Activated T-cell treated with anti-CD3 and anti-CD28 coated beads, Interleukin-2, amount 50 U/mL, for 4 hours (primary cell): Measurements from ENCODE around the gene HEG1. TPM values are rescaled to one million over a fixed set of nuclear protein-coding genes. Genes with fewer than 3 reads are reported as not detected.

ENCODE experiments used
- ATAC-seq, 2 donors: fragments of 200-7000 bp; cut with Tn5 transposase; one replicate each; pipeline ENCODE4 v1.10.0; 2021
- DNase-seq: peaks from one replicate; pipeline ENCODE4 v3.0.0-alpha.2; 2020
- H3K27me3 Mint-ChIP-seq: one replicate; pipeline ENCODE4 v1.8.0; 2021; ENCODE audit warnings: low read depth, mixed read lengths
- H3K36me3 Mint-ChIP-seq: one replicate; pipeline ENCODE4 v1.8.0; 2022; ENCODE audit warnings: mixed read lengths; ENCODE audit not compliant: insufficient read depth
- H3K4me1 Mint-ChIP-seq: one replicate; pipeline ENCODE4 v1.8.0; 2021; ENCODE audit warnings: low read depth, mixed read lengths
- H3K4me3 Mint-ChIP-seq: one replicate; pipeline ENCODE4 v1.8.0; 2021; ENCODE audit warnings: mild to moderate bottlenecking, moderate library complexity, mixed read lengths
- H3K9me3 Mint-ChIP-seq: one replicate; pipeline ENCODE4 v1.8.0; 2021; ENCODE audit warnings: mixed read lengths
- total RNA-seq, 3 donors: library from RNA; stranded (reverse); gene quantifications; one replicate each; pipeline ENCODE4 v1.2.1, GENCODE V29; 2021

The HEG1 gene
- total RNA-seq, 3 donors from 2014 or later: 6.4 to 9.0 (median 7.2) TPM

- Mint-ChIP-seq H3K27me3 (no peaks in the 10 kb centered on the region), H3K36me3 (peaks cover 34% of the 10 kb centered on the region)
These were observed 70.4 kb downstream of the HEG1 start for GRCh38 chr3:124985349-124985748.

GRCh38 chr3:124984754-124985153 is 71.0 kb downstream of the HEG1 start:
- Mint-ChIP-seq H3K27me3 (no peaks in the 10 kb centered on the region), H3K9me3 (no peaks in the 10 kb centered on the region), H3K36me3 (peaks cover 31% of the 10 kb centered on the region), H3K4me1 (no peaks in the 10 kb centered on the region), H3K4me3 (no peak overlapping the region)
- ATAC-seq (no peak), DNase-seq (no peak)

More at GRCh38 chr3:124985349-124985748, 70.4 kb downstream of the HEG1 start:
- Mint-ChIP-seq H3K4me1 (no peaks in the 10 kb centered on the region), H3K9me3 (no peaks in the 10 kb centered on the region), H3K4me3 (no peak overlapping the region)
- ATAC-seq (no peak), DNase-seq (no peak)

GRCh38 chr3:124982855-124983254 is 72.9 kb downstream of the HEG1 start:
- H3K9me3 Mint-ChIP-seq: no peaks in the 10 kb centered on the region
- H3K36me3 Mint-ChIP-seq: peaks cover 27% of the 10 kb centered on the region
- H3K4me1 Mint-ChIP-seq: no peaks in the 10 kb centered on the region
- no peak overlapping the region for H3K4me3 Mint-ChIP-seq
- no peaks in the 10 kb centered on the region for H3K27me3 Mint-ChIP-seq
- DNase-seq (no peak), ATAC-seq (no peak)

GRCh38 chr3:124981472-124981871 is 74.3 kb downstream of the HEG1 start:
- no peaks in the 10 kb centered on the region for H3K4me1 Mint-ChIP-seq
- ATAC-seq: no peak

GRCh38 chr3:124978627-124979026 is 77.2 kb downstream of the HEG1 start:
- H3K4me3 Mint-ChIP-seq: no peak overlapping the region
- no peaks in the 10 kb centered on the region for H3K27me3 Mint-ChIP-seq
- H3K4me1 Mint-ChIP-seq: no peaks in the 10 kb centered on the region
- ATAC-seq: no peak
- peaks cover 25% of the 10 kb centered on the region for H3K36me3 Mint-ChIP-seq
- no peak for DNase-seq
- H3K9me3 Mint-ChIP-seq: no peaks in the 10 kb centered on the region

More at GRCh38 chr3:124981472-124981871, 74.3 kb downstream of the HEG1 start:
- Mint-ChIP-seq H3K27me3 (no peaks in the 10 kb centered on the region), H3K4me3 (no peak overlapping the region), H3K36me3 (peaks cover 32% of the 10 kb centered on the region), H3K9me3 (no peaks in the 10 kb centered on the region)
- no peak for DNase-seq

GRCh38 chr3:124976383-124976782 is 79.4 kb downstream of the HEG1 start:
- Mint-ChIP-seq H3K4me3 (no peak overlapping the region), H3K36me3 (peaks cover 16% of the 10 kb centered on the region), H3K9me3 (no peaks in the 10 kb centered on the region), H3K4me1 (no peaks in the 10 kb centered on the region), H3K27me3 (no peaks in the 10 kb centered on the region)
- ATAC-seq (no peak), DNase-seq (no peak)

GRCh38 chr3:124974691-124975090 is 81.1 kb downstream of the HEG1 start:
- Mint-ChIP-seq H3K27me3 (no peaks in the 10 kb centered on the region), H3K9me3 (no peaks in the 10 kb centered on the region), H3K4me3 (no peak overlapping the region), H3K4me1 (no peaks in the 10 kb centered on the region), H3K36me3 (peaks cover 23% of the 10 kb centered on the region)
- no peak for DNase-seq
- ATAC-seq: no peak

GRCh38 chr3:124973290-124973689 is 82.5 kb downstream of the HEG1 start:
- ATAC-seq: no peak
- no peak for DNase-seq
- Mint-ChIP-seq H3K9me3 (no peaks in the 10 kb centered on the region), H3K4me3 (no peak overlapping the region), H3K4me1 (no peaks in the 10 kb centered on the region), H3K27me3 (no peaks in the 10 kb centered on the region), H3K36me3 (peaks cover 27% of the 10 kb centered on the region)

- Mint-ChIP-seq H3K27me3 (no peaks in the 10 kb centered on the region), H3K36me3 (peaks cover 25% of the 10 kb centered on the region), H3K4me3 (no peak overlapping the region), H3K9me3 (no peaks in the 10 kb centered on the region), H3K4me1 (no peaks in the 10 kb centered on the region)
- ATAC-seq (no peak), DNase-seq (no peak)
These were observed 83.3 kb downstream of the HEG1 start for GRCh38 chr3:124972457-124972856.

- H3K4me3 Mint-ChIP-seq: no peak overlapping the region
- peaks cover 20% of the 10 kb centered on the region for H3K36me3 Mint-ChIP-seq
- ATAC-seq: no peak
These were observed 85.7 kb downstream of the HEG1 start for GRCh38 chr3:124969963-124970722.

GRCh38 chr3:124969190-124969589 is 86.6 kb downstream of the HEG1 start:
- Mint-ChIP-seq H3K4me3 (no peak overlapping the region), H3K4me1 (no peaks in the 10 kb centered on the region), H3K27me3 (no peaks in the 10 kb centered on the region), H3K36me3 (peaks cover 18% of the 10 kb centered on the region), H3K9me3 (no peaks in the 10 kb centered on the region)
- no peak for DNase-seq
- ATAC-seq: no peak

More at GRCh38 chr3:124969963-124970722, 85.7 kb downstream of the HEG1 start:
- no peaks in the 10 kb centered on the region for H3K4me1 Mint-ChIP-seq
- H3K9me3 Mint-ChIP-seq: no peaks in the 10 kb centered on the region
- DNase-seq: no peak
- H3K27me3 Mint-ChIP-seq: no peaks in the 10 kb centered on the region

GRCh38 chr3:124967964-124968363 is 87.8 kb downstream of the HEG1 start:
- no peak for DNase-seq
- no peaks in the 10 kb centered on the region for H3K4me1 Mint-ChIP-seq
- no peak for ATAC-seq
- no peaks in the 10 kb centered on the region for H3K27me3 Mint-ChIP-seq
- H3K36me3 Mint-ChIP-seq: peaks cover 18% of the 10 kb centered on the region
- H3K4me3 Mint-ChIP-seq: no peak overlapping the region
- H3K9me3 Mint-ChIP-seq: no peaks in the 10 kb centered on the region

- no peaks in the 10 kb centered on the region for H3K4me1 Mint-ChIP-seq
- H3K9me3 Mint-ChIP-seq: no peaks in the 10 kb centered on the region
- ATAC-seq: no peak
- H3K36me3 Mint-ChIP-seq: peaks cover 15% of the 10 kb centered on the region
- DNase-seq: no peak
- no peak overlapping the region for H3K4me3 Mint-ChIP-seq
- no peaks in the 10 kb centered on the region for H3K27me3 Mint-ChIP-seq
These were observed 89.0 kb downstream of the HEG1 start for GRCh38 chr3:124966521-124967445.

- no peak overlapping the region for H3K4me3 Mint-ChIP-seq
- no peaks in the 10 kb centered on the region for H3K9me3 Mint-ChIP-seq
- DNase-seq (no peak), ATAC-seq (no peak)
- peaks cover 10% of the 10 kb centered on the region for H3K36me3 Mint-ChIP-seq
- H3K27me3 Mint-ChIP-seq: no peaks in the 10 kb centered on the region
- H3K4me1 Mint-ChIP-seq: no peaks in the 10 kb centered on the region
These were observed 90.4 kb downstream of the HEG1 start for GRCh38 chr3:124965413-124965812.
